HG02588 (cell line): ENCODE results near the gene RAMP1.
"Not testable (repeated sequence)": the region's sequence is repeated elsewhere in the genome, so short reads cannot be mapped to it uniquely, and the experiment has no call there.

Experiments used
- ATAC-seq: cut with Tn5 transposase; IDR thresholded peaks from one replicate; pipeline ENCODE4 v1.9.1; 2021; ENCODE audit warnings: mild to moderate bottlenecking, moderate library complexity; ENCODE audit not compliant: unreplicated experiment

The RAMP1 gene

GRCh38 chr2:237863102-237863511 lies 3.7 kb downstream of the RAMP1 start:
- ATAC-seq = no peak

GRCh38 chr2:237863689-237864443 lies 4.4 kb downstream of the RAMP1 start:
- ATAC-seq = no peak

- no peak for ATAC-seq
Observed at GRCh38 chr2:237864444-237864931, 5.1 kb downstream of the RAMP1 start.

GRCh38 chr2:237864940-237865622 lies 5.7 kb downstream of the RAMP1 start:
- ATAC-seq = no peak

- ATAC-seq = no peak
Observed at GRCh38 chr2:237865623-237866041, 6.2 kb downstream of the RAMP1 start.

- ATAC-seq = no peak
Observed at GRCh38 chr2:237866101-237866621, 6.7 kb downstream of the RAMP1 start.

GRCh38 chr2:237867465-237867864 lies 8.0 kb downstream of the RAMP1 start:
- no peak for ATAC-seq

- ATAC-seq = not testable (repeated sequence)
Observed at GRCh38 chr2:237868074-237868473, 8.7 kb downstream of the RAMP1 start.

- no peak for ATAC-seq
Observed at GRCh38 chr2:237868631-237869342, 9.4 kb downstream of the RAMP1 start.

- ATAC-seq = no peak
Observed at GRCh38 chr2:237869343-237870102, 10.1 kb downstream of the RAMP1 start.

- no peak for ATAC-seq
Observed at GRCh38 chr2:237870126-237870525, 10.7 kb downstream of the RAMP1 start.

- no peak for ATAC-seq
Observed at GRCh38 chr2:237870754-237871651, 11.6 kb downstream of the RAMP1 start.

- ATAC-seq = no peak
Observed at GRCh38 chr2:237872178-237872887, 12.9 kb downstream of the RAMP1 start.

- no peak for ATAC-seq
Observed at GRCh38 chr2:237873421-237873831, 14.0 kb downstream of the RAMP1 start.

GRCh38 chr2:237873897-237874551 lies 14.6 kb downstream of the RAMP1 start:
- ATAC-seq = no peak

- no peak for ATAC-seq
Observed at GRCh38 chr2:237874585-237875161, 15.2 kb downstream of the RAMP1 start.

GRCh38 chr2:237875256-237876060 lies 16.0 kb downstream of the RAMP1 start:
- ATAC-seq = no peak
